ENCODE results near the gene MT1G. TPM values are rescaled to one million over a fixed set of nuclear protein-coding genes. Genes with fewer than 3 reads are reported as not detected.
A peak's percentile ranks its signal among the peaks of the same experiment; 100 is the strongest.
"Not testable (repeated sequence)": the region's sequence is repeated elsewhere in the genome, so short reads cannot be mapped to it uniquely, and the experiment has no call there.

The MT1G gene
- polyA plus RNA-seq, 1 donor from 2014 or later: not detected

GRCh38 chr16:56669005-56669839 lies 1.4 kb upstream of the MT1G start, which contains the start of gene MT1H:
Gene MT1H (plus strand): TSS chr16:56669814. CDS start chr16:56669885, 71 bp downstream.
- no peak within 1 kb of the TSS for H2AFZ ChIP-seq (ENCODE audit: low read depth, low read length)
- TF ChIP-seq EZH2 (IDR thresholded peaks at IDR 0.05; ENCODE audit: borderline replicate concordance, insufficient read depth, low read length, poor library complexity, severe bottlenecking) (peak; percentile 58), POLR2AphosphoS5 (IDR thresholded peaks at IDR 0.05) (no peak), CTCF (IDR thresholded peaks at IDR 0.05; ENCODE audit: poor library complexity, severe bottlenecking) (no peak)
- TF ChIP-seq, protein P1, sequence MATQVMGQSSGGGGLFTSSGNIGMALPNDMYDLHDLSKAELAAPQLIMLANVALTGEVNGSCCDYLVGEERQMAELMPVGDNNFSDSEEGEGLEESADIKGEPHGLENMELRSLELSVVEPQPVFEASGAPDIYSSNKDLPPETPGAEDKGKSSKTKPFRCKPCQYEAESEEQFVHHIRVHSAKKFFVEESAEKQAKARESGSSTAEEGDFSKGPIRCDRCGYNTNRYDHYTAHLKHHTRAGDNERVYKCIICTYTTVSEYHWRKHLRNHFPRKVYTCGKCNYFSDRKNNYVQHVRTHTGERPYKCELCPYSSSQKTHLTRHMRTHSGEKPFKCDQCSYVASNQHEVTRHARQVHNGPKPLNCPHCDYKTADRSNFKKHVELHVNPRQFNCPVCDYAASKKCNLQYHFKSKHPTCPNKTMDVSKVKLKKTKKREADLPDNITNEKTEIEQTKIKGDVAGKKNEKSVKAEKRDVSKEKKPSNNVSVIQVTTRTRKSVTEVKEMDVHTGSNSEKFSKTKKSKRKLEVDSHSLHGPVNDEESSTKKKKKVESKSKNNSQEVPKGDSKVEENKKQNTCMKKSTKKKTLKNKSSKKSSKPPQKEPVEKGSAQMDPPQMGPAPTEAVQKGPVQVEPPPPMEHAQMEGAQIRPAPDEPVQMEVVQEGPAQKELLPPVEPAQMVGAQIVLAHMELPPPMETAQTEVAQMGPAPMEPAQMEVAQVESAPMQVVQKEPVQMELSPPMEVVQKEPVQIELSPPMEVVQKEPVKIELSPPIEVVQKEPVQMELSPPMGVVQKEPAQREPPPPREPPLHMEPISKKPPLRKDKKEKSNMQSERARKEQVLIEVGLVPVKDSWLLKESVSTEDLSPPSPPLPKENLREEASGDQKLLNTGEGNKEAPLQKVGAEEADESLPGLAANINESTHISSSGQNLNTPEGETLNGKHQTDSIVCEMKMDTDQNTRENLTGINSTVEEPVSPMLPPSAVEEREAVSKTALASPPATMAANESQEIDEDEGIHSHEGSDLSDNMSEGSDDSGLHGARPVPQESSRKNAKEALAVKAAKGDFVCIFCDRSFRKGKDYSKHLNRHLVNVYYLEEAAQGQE (IDR thresholded peaks at IDR 0.05; ENCODE audit: borderline replicate concordance): no peak
- H3K36me3 ChIP-seq (ENCODE audit: insufficient read depth, low read length): no peaks in the 10 kb centered on the region
- H3K27ac ChIP-seq (ENCODE audit: low read length): no peak within 1 kb of the TSS
- no peaks in the 10 kb centered on the region for H3K9me2 ChIP-seq (ENCODE audit: insufficient read depth, low read length)
- H3F3A ChIP-seq (ENCODE audit: insufficient read depth, low read length, poor library complexity, severe bottlenecking): no peaks in the 10 kb centered on the region
- H3K4me3 ChIP-seq (ENCODE audit: low read length): no peak within 1 kb of the TSS
- no peaks in the 10 kb centered on the region for H3K9me3 ChIP-seq (ENCODE audit: low read length)
- peaks cover 99% of the 10 kb centered on the region for H3K27me3 ChIP-seq (ENCODE audit: insufficient read depth, low read depth, low read length)
- no peak within 1 kb of the TSS for H3K4me2 ChIP-seq (ENCODE audit: low read length)
- no peak within 1 kb of the TSS for H3K9ac ChIP-seq (ENCODE audit: low read length)
- H3K79me2 ChIP-seq (replicated peaks; ENCODE audit: insufficient read depth, low read length): no peaks in the 10 kb centered on the region
- no peaks in the 10 kb centered on the region for H4K20me1 ChIP-seq (ENCODE audit: insufficient read depth)

DNA sequence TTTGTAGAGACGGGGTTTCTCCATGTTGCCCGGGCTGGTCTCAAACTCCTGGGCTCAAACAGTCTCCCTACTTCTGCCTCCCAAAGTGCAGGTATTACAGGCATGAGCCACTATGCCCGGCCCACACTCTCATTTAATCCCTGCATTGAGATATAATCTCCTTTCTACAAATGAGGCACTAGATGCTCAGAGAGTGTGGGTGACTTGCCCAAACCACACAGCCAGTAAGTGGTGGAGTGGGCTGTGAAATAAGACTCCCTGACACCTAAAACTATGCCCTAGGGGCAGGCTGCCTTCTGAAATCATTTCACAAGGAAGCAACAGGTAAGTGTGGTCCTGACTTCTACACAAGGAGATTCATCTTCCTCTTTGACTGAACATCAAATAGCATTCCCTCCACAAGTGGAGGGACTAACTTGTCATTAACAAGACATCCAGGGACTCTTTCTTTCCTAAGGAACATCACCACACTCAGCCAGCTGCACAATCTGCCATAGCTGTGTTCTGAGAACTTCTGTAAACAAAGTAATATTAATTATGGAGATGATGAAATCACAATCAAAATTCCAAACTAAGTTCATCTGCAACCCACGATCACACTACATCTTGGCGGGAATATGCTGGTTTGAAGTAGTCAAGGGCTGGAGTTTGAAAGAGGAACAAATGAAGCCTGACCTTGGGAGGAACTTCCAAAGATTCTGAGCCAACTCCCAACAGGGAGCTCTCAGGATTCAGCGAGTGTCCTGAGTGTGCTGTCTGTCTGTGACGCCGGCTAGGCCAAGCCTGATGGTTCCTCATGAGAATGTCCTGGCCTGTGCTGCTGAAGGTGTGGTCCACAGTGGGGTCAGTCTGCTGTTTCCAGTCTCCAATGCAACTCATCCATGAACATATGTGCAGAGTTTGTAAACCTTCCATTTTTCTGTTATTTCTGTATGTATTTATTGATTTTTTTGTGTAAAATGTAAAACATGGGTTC lies 2.3 kb downstream of the MT1G start:
- not testable (repeated sequence) for H3K27ac ChIP-seq (ENCODE audit: low read length); H3K9me3 ChIP-seq (ENCODE audit: low read length); H2AFZ ChIP-seq (ENCODE audit: low read depth, low read length); H3K4me2 ChIP-seq (ENCODE audit: low read length); H3K9me2 ChIP-seq (ENCODE audit: insufficient read depth, low read length); H3K4me3 ChIP-seq (ENCODE audit: low read length); H3K36me3 ChIP-seq (ENCODE audit: insufficient read depth, low read length); H3K79me2 ChIP-seq (replicated peaks; ENCODE audit: insufficient read depth, low read length); H3F3A ChIP-seq (ENCODE audit: insufficient read depth, low read length, poor library complexity, severe bottlenecking); H3K9ac ChIP-seq (ENCODE audit: low read length); H4K20me1 ChIP-seq (ENCODE audit: insufficient read depth)
- H3K27me3 ChIP-seq (ENCODE audit: insufficient read depth, low read depth, low read length): peaks cover 100% of the 10 kb centered on the region

DNA sequence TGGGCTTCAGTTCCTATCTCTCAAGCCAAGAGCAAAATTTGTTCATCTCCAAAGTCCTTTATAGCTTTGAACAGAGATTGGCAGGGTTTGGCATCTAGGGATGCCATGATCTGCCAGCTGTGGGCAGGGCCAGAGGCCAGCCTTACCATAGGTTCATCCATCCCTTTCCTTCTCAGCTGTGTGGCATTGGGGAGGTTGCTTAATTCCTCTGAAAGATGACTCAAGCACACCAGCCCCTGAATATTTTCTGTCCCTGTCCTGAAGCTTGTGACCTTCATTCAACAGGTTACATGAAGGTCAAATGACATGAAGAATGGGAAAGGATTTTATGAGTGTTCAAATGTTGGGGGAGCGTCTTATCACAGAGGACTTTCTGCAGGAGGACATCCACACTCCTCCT lies 3.4 kb downstream of the MT1G start:
- Histone ChIP-seq H2AFZ (ENCODE audit: low read depth, low read length) (no peak overlapping the region), H3K9ac (ENCODE audit: low read length) (no peak overlapping the region), H3K4me3 (ENCODE audit: low read length) (no peak overlapping the region), H3K9me2 (ENCODE audit: insufficient read depth, low read length) (no peaks in the 10 kb centered on the region), H3K79me2 (replicated peaks; ENCODE audit: insufficient read depth, low read length) (no peaks in the 10 kb centered on the region), H3K36me3 (ENCODE audit: insufficient read depth, low read length) (no peaks in the 10 kb centered on the region), H3K27ac (ENCODE audit: low read length) (no peak overlapping the region), H3F3A (ENCODE audit: insufficient read depth, low read length, poor library complexity, severe bottlenecking) (no peaks in the 10 kb centered on the region), H3K4me2 (ENCODE audit: low read length) (no peak overlapping the region), H3K9me3 (ENCODE audit: low read length) (no peaks in the 10 kb centered on the region), H3K27me3 (ENCODE audit: insufficient read depth, low read depth, low read length) (peaks cover 100% of the 10 kb centered on the region), H4K20me1 (ENCODE audit: insufficient read depth) (no peaks in the 10 kb centered on the region)
- TF ChIP-seq POLR2AphosphoS5 (IDR thresholded peaks at IDR 0.05): no peak
- TF ChIP-seq EP300 (conservative IDR thresholded peaks at IDR 0.05; ENCODE audit: poor library complexity, severe bottlenecking): no peak
- TF ChIP-seq, protein P1 (IDR thresholded peaks at IDR 0.05; ENCODE audit: borderline replicate concordance): no peak
- TF ChIP-seq CTCF (IDR thresholded peaks at IDR 0.05; ENCODE audit: poor library complexity, severe bottlenecking): no peak
- no peak for TF ChIP-seq EZH2 (IDR thresholded peaks at IDR 0.05; ENCODE audit: borderline replicate concordance, insufficient read depth, low read length, poor library complexity, severe bottlenecking)
